Stimulated activated naive CD4-positive, alpha-beta T cell treated with Interleukin-2 at 50 U/mL for 16 hours (primary cell): ENCODE data around the gene NEUROG2.

Experiments
- DNase-seq: peaks from one replicate; lab custom pipeline; 2025; lab: John Stamatoyannopoulos, UW

The NEUROG2 gene

GRCh38 chr4:112521123-112522023 is 5.4 kb upstream of the NEUROG2 start:
- no peak for DNase-seq

GRCh38 chr4:112520598-112521122 is 4.7 kb upstream of the NEUROG2 start:
- no peak for DNase-seq

- DNase-seq, result no peak
Observed at GRCh38 chr4:112519689-112520597, 4.0 kb upstream of the NEUROG2 start.

GRCh38 chr4:112518675-112519074 is 2.7 kb upstream of the NEUROG2 start:
- DNase-seq, result no peak

- DNase-seq, result no peak
Observed at GRCh38 chr4:112517911-112518310, 1.9 kb upstream of the NEUROG2 start.

GRCh38 chr4:112517067-112517634 is 1.2 kb upstream of the NEUROG2 start:
- no peak for DNase-seq

GRCh38 chr4:112516471-112517066 is 589 bp upstream of the NEUROG2 start:
- no peak for DNase-seq

- DNase-seq, result peak; percentile 43
Observed at GRCh38 chr4:112515198-112516065, 548 bp downstream of the NEUROG2 start.

GRCh38 chr4:112514647-112515197 is 1.3 kb downstream of the NEUROG2 start:
- DNase-seq, result no peak

GRCh38 chr4:112513971-112514646 is 1.9 kb downstream of the NEUROG2 start:
- DNase-seq, result no peak

- no peak for DNase-seq
Observed at GRCh38 chr4:112511803-112512118, 4.2 kb downstream of the NEUROG2 start.

GRCh38 chr4:112511093-112511802 is 4.7 kb downstream of the NEUROG2 start:
- DNase-seq, result no peak

- no peak for DNase-seq
Observed at GRCh38 chr4:112510291-112511092, 5.5 kb downstream of the NEUROG2 start.

GRCh38 chr4:112509243-112510141 is 6.5 kb downstream of the NEUROG2 start:
- DNase-seq, result no peak

- no peak for DNase-seq
Observed at GRCh38 chr4:112508356-112508755, 7.6 kb downstream of the NEUROG2 start.

GRCh38 chr4:112504807-112505206 is 11.2 kb downstream of the NEUROG2 start:
- no peak for DNase-seq

GRCh38 chr4:112502871-112503270 is 13.1 kb downstream of the NEUROG2 start:
- DNase-seq, result no peak

- no peak for DNase-seq
Observed at GRCh38 chr4:112492321-112492720, 23.7 kb downstream of the NEUROG2 start.
